ENCODE measurements around the gene DCK. TPM values are rescaled to one million over a fixed set of nuclear protein-coding genes. Genes with fewer than 3 reads are reported as not detected.

DCK gene
- total and polyA plus RNA-seq, 2 of the 4 experiments (the other 2 are of a cell fraction) = 7.0 to 8.9 TPM

DNA sequence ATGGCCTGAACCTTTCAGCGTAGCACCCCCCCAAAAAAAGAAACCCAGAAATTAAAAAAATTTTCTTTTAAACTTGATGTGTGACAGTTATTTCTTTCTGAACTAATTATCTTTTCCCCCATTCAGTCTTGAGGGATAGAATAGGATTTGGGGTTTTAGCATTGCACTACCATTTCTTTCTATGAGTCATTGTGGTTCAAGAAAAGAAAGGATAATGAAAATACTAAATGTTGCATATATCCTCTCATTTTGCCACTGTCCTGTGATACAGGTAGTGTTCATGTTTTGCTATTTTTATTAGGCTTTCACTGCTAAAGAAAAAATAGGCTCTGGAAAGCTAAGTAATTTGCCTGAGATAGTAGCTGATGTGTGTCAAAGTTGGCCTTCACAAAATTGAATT lies 39.4 kb upstream of the DCK start:
- H2BK120ac ChIP-seq (ENCODE audit: low read depth, low read length) = no peak overlapping the region
- H2BK20ac ChIP-seq (ENCODE audit: low read depth, low read length) = no peak overlapping the region
- dilution Hi-C loops (cut with HindIII; ENCODE audit: low sequenced_read_pairs, unreplicated experiment) (no loop called here), in situ Hi-C loops (cut with MboI; ENCODE audit: low sequenced_read_pairs) (no loop called here), intact Hi-C loops (cut with micrococcal nuclease) (no loop called here)
- no peaks in the 10 kb centered on the region for H3K36me3 ChIP-seq (ENCODE audit: control insufficient read depth, insufficient read depth, low read length)
- H3K4me3 ChIP-seq (ENCODE audit: insufficient read depth, low read depth, low read length) = no peak overlapping the region
- peaks cover 27 to 68% of the 10 kb centered on the region in 2 experiments for H3K79me1 ChIP-seq (ENCODE audit: low read depth in 1 of 2, low read length in 2 of 2)
- H3K56ac ChIP-seq (ENCODE audit: extremely low read depth, insufficient read depth, low read length) = no peak overlapping the region
- no peak overlapping the region for H3K14ac ChIP-seq (replicated peaks; ENCODE audit: low read depth, low read length)
- WGBS, 2 experiments (ENCODE audit: extremely low coverage in 2 of 2, insufficient read length in 1 of 2) = no CpG with 5 or more reads among the region's 1 CpG
- H3K27ac ChIP-seq (ENCODE audit: insufficient read depth, low read length) = no peak overlapping the region
- H4K91ac ChIP-seq (ENCODE audit: insufficient read depth, low read depth, low read length) = no peak overlapping the region
- no peak overlapping the region for H3K9ac ChIP-seq (ENCODE audit: low read depth, low read length)
- H3K9me1 ChIP-seq (ENCODE audit: insufficient read depth, low read length) = peaks cover 4% of the 10 kb centered on the region; the same call in 1 of the 2 replicates
- H3K4me1 ChIP-seq (ENCODE audit: control insufficient read depth, insufficient read depth, low read length) = peaks cover 7% of the 10 kb centered on the region
- no peak overlapping the region for H2BK5ac ChIP-seq (ENCODE audit: low read depth, low read length, poor library complexity, severe bottlenecking)
- H2AK9ac ChIP-seq (replicated peaks; ENCODE audit: low read depth, low read length, poor library complexity) = no peak overlapping the region
- ChIA-PET POLR2A (ENCODE audit: unreplicated experiment) (no interaction called here), CTCF (no interaction called here)
- BruUV-seq (replicated peaks) = no TSS peak
- no peak for TF ChIP-seq RFX5 (IDR thresholded peaks at IDR 0.05; ENCODE audit: low read depth, low read length)
- no peak for TF ChIP-seq MXI1 (IDR thresholded peaks at IDR 0.05; ENCODE audit: borderline replicate concordance, low read depth, low read length)
- no peak overlapping the region for H3K18ac ChIP-seq (ENCODE audit: low read depth, low read length)
- H3K4ac ChIP-seq (ENCODE audit: low read depth, low read length) = no peak overlapping the region
- DNase-seq (peak; percentile 17), ATAC-seq (ENCODE audit: low read depth) (no peak)
- no peaks in the 10 kb centered on the region for H3K9me3 ChIP-seq (ENCODE audit: control insufficient read depth, insufficient read depth, low read length)
- no peak overlapping the region for H2AFZ ChIP-seq (replicated peaks; ENCODE audit: low read length, poor library complexity)
- H2AK5ac ChIP-seq (ENCODE audit: low read depth, low read length) = no peak overlapping the region
- H4K20me1 ChIP-seq (ENCODE audit: insufficient read depth, low read length) = peaks cover 6% of the 10 kb centered on the region; the same call in 1 of the 2 replicates
- no peaks in the 10 kb centered on the region for H3K27me3 ChIP-seq (ENCODE audit: control insufficient read depth, insufficient read depth, low read length)
- no peak overlapping the region for H4K5ac ChIP-seq (ENCODE audit: low read depth, low read length)
- no peak overlapping the region for H3K4me2 ChIP-seq (ENCODE audit: low read depth, low read length)
- H3K23ac ChIP-seq (ENCODE audit: low read depth, low read length) = no peak overlapping the region
- H4K8ac ChIP-seq (ENCODE audit: low read depth in 2 of 2, low read length in 2 of 2) = no peak overlapping the region
- no peak overlapping the region for H2BK15ac ChIP-seq (ENCODE audit: low read depth, low read length)
